GM21576 (cell line): ENCODE results near the gene THTPA.
"Not testable (repeated sequence)": the region's sequence is repeated elsewhere in the genome, so short reads cannot be mapped to it uniquely, and the experiment has no call there.

ENCODE experiments used
- ATAC-seq: cut with Tn5 transposase; IDR thresholded peaks from one replicate; pipeline ENCODE4 v1.9.1; 2021; ENCODE audit warnings: mild to moderate bottlenecking, moderate library complexity; ENCODE audit not compliant: unreplicated experiment

THTPA gene

DNA sequence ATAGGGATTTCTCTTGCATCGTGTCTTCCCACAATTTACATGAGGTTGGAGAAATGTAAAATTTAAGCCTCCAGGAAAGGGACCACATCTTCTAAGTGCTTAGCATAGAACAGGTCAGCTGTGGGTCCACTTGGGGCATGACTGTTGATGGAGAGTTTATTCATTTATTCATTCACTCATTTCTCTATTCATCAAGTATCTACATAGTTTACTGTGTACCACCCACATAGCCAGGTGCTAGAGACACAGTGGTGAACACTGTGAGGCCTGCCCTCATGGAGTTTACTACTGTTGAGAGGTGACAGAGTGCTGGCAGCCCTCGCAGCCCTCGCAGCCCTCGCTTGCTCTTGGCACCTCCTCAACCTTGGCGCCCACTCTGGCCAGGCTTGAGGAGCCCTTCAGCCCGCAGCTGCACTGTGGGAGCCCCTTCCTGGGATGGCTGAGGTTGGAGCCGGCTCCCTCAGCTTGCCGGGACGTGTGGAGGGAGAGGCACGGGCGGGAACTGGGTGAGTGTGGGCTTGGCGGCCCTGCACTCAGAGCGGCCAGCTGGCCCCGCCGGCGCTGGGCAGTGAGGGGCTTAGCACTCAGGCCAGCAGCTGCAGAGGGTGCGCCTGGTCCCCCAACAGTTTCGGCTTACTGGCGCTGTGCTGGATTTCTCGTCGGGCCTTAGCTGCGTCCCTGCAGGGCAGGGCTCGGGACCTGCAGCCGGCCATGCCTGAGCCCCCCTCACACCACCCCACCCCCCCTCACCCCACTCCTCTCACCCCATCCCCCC, 24.3 kb downstream of the THTPA start:
- ATAC-seq = no peak

DNA sequence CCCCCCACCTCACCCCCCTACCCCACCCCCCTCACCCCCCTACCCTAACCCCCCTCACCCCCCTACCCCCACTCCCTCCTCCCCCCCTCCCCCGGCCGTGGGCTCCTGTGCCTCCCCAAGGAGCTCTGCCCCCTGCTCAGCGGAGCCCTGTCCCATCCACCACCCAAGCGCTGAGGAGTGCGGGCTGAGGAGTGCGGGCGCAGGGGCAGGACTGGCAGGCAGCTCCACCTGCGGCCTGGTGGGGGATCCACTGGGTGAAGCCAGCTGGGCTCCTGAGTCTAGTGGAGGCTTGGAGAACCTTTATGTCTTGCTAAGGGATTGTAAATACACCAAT, 24.8 kb downstream of the THTPA start:
- no peak for ATAC-seq

- no peak for ATAC-seq
Observed at GRCh38 chr14:23582906-23583760, 27.1 kb downstream of the THTPA start.

DNA sequence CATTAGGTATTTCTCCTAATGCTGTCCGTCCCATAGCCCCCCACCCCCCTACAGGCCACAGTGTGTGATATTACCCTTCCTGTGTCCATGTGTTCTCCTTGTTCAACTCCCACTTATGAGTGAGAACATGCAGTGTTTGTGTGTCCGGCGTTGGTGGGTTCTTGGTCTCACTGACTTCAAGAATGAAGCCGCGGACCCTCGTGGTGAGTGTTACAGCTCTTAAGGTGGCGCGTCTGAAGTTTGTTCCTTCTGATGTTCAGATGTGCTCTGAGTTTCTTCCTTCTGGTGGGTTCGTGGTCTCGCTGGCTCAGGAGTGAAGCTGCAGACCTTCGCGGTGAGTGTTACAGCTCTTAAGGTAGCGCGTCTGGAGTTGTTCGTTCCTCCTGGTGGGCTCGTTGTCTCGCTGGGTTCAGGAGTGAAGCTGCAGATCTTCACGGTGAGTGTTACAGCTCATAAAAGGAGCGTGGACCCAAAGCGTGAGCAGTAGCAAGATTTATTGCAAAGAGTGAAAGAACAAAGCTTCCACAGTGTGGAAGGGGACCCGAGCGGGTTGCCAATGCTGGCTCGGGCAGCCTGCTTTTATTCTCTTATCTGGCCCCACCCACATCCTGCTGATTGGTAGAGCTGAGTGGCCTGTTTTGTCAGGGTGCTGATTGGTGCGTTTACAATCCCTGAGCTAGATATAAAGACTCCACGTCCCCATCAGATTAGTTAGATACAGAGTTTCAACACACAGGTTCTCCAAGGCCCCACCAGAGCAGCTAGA, 27.9 kb downstream of the THTPA start:
- not testable (repeated sequence) for ATAC-seq

DNA sequence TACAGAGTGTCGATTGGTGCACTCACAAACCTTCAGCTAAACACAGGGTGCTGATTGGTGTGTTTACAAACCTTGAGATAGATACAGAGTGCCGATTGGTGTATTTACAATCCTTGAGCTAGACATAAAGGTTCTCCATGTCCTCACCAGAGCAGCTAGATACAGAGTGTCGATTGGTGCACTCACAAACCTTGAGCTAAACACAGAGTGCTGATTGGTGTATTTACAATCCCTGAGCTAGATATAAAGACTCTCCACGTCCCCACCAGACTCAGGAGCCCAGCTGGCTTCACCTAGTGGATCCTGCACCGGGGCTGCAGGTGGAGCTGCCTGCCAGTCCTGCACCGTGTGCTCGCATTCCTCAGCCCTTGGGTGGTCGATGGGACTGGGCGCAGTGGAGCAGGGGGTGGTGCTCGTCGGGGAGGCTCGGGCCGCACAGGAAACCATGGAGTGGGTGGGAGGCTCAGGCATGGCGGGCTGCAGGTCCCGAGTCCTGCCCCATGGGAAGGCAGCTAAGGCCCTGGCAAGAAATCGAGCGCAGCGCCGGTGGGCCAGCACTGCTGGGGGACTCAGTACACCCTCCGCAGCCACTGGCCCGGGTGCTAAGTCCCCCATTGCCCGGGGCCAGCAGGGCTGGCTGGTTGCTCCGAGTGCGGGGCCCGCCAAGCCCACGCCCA, 28.6 kb downstream of the THTPA start:
- not testable (repeated sequence) for ATAC-seq

- peak; percentile 95 for ATAC-seq
Observed at GRCh38 chr14:23588884-23589598, 33.0 kb downstream of the THTPA start.

DNA sequence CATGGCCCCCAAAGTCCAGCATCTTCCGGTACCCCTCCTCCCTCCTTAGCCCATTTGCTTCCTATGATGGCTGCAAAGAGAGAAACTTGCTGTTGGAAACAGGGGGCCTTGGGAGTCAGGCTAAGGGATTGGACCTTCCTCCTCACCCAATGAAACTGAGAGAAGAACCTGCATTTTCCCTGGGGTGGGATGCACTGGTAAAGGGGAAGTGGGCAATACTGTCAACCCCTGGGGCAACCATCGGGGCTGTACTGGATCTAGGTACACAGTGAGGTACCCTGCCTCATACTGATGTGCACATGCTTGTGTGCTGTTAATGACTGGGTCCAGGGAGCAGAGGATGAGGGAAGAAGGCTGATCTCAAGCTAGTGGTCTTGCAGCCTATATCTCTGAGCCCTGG, 33.5 kb downstream of the THTPA start:
- ATAC-seq = no peak

DNA sequence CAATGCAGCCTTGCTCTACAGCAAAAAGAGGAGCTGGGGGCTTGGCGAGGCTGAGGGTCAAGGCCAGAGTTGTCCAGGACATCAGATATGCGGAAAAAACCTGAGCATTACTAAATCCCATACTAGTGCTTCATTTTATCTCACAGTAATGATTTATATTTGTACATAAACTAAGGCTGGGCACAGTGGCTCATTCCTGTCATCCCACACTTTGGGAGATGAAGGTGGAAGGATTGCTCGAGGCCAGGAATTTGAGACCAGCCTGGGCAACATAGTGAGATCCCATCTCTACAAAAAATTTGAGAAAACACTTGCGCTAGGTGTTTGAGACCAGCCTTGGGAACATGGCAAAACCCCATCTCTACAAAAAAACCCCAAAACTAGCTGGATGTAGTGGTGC, 34.1 kb downstream of the THTPA start:
- ATAC-seq = no peak

- not testable (repeated sequence) for ATAC-seq
Observed at GRCh38 chr14:23594191-23594590, 38.1 kb downstream of the THTPA start.

DNA sequence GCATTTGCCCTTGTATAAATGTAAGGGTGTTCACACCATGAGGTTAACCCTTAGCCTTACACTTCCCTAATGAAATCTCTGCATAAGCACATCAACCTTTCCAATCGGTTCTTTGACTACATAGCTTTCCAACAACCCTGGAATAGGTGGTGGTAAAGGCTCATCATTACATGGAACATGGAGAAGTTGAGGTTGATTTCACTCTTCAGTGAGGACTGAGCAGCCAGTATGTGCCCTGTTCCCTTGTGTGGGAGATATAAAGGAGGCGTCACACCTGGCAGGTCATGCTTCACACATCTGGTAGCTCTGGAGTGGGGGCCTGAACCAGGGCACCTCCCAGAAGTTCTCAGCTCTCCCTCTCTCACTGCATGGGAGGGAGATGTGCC, 44.2 kb downstream of the THTPA start:
- ATAC-seq = no peak

- no peak for ATAC-seq
Observed at GRCh38 chr14:23600806-23601205, 44.7 kb downstream of the THTPA start.

GRCh38 chr14:23601424-23601823, 45.4 kb downstream of the THTPA start:
- no peak for ATAC-seq

GRCh38 chr14:23601845-23602180, 45.7 kb downstream of the THTPA start:
- no peak for ATAC-seq

- ATAC-seq = no peak
Observed at GRCh38 chr14:23602181-23603095, 46.4 kb downstream of the THTPA start.

DNA sequence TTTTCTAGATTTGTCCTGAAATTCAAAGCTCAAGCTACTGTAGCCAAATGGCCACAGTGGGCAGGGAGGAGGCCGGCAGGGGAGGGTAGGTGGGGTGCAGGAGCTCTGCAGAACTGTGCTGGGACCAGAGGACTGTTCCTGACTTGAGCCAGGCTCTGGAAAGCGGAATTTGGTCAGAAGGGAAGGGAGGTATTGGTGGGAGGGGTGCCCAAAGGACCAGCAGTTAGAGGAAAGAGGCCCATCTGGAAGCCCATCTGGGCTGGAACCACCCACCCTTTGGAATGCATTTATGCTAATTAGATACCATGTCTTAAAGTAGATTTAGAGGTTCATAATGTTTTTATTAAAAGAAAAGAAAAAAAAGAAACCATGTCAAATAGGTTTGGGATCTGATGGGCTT, 47.0 kb downstream of the THTPA start:
- no peak for ATAC-seq

GRCh38 chr14:23604148-23604547, 48.1 kb downstream of the THTPA start:
- no peak for ATAC-seq

GRCh38 chr14:23604675-23605170, 48.7 kb downstream of the THTPA start:
- no peak for ATAC-seq

- peak; percentile 81 for ATAC-seq
Observed at GRCh38 chr14:23605931-23606585, 50.0 kb downstream of the THTPA start.

DNA sequence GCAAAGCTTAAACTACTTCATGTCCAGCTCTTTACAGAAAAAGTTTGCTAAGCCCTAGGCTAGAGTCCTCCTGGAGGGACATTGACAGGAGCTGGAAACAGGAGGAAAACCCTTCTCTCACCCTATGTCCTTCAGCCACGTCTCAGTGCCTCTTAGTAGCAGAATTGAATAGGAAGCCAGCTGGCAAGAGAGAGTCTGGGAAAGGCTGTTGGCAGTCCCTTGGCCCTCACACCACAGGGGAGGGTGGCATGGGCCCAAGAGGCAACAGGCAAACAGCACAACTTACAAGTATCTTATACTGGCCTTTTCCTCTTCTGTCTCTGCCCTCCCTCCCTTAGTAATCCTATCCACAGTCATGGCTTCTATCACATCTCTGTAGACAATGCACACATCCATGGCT, 52.4 kb downstream of the THTPA start:
- ATAC-seq = no peak
